Activated CD4-positive, CD25-positive, alpha-beta regulatory T cell (primary cell): ENCODE measurements around the gene CDH16.

Experiments
- DNase-seq, 4 experiments: peaks; one replicate each; lab custom pipeline; 2025; lab: John Stamatoyannopoulos, UW

Gene CDH16

DNA sequence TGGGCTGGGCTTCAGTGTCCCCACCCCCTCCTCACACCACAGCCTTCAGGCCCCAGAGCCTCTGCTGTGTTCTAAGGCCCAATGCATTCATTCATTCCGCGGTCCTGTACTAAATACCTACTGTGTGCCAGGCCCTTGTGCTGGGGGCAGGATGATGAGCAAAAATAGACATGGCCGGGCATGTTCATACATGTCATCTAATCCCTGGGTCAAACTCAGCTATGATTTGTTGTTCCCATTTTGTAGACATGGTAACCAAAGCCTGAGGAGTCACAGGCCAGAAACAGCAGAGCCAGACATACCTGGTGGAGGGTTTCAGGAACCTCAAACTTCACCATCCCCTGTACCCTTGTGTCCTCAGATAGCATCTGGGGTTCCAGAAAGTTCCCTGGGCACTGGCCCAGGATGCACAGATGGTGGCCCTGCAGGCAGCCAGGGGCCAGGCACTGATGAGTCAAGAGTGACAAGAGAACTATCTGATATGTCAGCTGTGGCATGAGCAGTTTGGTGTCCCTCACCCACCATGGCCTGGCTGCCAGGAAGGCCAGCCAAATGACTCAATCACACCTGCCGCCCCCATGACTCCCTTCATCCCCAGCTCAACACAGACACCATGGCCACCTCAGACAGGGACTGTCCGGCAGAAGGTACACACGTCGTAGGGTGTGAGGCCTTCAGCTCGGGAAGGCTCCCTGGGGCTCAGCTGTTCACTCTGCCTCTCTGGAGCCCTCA lies 9.4 kb upstream of the CDH16 start:
- no peak for DNase-seq

- no peak for DNase-seq
These were observed 8.3 kb upstream of the CDH16 start for GRCh38 chr16:66926961-66927436.

DNA sequence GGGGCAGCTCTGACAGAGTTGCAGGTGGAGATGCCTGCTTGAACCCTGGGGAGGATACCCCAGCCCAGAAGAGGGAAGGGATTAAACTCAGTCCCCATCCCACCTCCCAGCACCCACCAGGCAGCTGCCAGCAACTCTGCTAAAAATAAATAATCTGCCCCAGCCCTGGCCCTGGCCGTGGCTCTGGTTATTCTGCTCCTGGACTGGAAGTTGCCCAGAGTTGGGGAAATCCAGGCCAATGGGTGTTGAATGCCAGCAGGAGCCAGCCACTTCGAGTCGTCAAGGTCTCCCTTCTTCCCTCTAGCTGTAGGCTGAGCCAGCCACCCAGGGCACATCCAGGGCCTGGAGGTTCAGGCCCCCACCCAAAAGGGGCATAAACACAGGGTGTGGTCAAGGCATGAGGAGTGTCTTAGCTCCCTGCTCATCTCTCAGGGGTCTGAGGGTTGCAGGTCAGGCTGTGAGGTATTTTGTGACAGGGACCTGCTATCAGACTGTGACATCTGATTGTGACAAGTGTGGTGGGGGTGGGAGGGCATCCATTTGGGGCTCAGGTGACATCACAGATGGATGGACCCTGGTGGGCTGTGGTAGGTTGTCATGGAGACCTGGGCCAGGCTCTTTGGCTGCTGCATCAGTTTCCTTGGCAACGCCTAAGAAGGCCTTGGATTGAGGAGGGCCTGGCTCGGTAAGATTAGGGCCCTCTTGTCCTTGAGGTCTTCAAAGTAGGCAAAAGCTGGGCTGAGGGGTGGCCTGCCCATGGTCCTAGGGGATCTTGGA lies 7.7 kb upstream of the CDH16 start:
- no peak for DNase-seq

DNA sequence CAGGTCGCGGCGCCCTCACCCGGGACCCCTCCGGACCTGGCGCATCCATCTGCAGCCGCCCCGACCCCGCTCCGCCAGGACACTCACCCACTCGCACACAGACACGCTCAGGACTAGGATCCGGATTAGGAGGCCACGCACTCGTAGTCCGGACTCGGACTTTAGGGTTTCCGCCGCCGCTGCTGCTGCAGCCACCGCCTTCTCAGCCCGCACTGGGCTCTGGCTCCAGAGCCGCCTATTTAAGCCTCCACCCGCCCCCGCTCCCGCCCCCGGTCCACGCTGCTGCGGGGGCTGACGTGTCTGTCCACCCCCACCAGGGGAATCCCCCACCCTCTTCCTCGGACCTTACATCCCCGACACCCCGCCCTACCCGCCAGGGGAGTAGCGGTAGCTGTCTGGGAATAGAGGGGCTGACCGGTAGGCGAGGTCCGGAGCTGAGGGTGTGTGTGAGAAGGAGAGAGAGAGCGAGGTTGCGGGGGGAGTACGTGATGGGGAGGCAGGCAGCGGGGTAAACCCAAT lies 6.7 kb upstream of the CDH16 start, which contains the start of gene RRAD:
RRAD (minus strand) TSS at position 214 of the 519 bp plus-strand sequence. CDS start 356 bp downstream, outside the sequence.
- no peak for DNase-seq

DNA sequence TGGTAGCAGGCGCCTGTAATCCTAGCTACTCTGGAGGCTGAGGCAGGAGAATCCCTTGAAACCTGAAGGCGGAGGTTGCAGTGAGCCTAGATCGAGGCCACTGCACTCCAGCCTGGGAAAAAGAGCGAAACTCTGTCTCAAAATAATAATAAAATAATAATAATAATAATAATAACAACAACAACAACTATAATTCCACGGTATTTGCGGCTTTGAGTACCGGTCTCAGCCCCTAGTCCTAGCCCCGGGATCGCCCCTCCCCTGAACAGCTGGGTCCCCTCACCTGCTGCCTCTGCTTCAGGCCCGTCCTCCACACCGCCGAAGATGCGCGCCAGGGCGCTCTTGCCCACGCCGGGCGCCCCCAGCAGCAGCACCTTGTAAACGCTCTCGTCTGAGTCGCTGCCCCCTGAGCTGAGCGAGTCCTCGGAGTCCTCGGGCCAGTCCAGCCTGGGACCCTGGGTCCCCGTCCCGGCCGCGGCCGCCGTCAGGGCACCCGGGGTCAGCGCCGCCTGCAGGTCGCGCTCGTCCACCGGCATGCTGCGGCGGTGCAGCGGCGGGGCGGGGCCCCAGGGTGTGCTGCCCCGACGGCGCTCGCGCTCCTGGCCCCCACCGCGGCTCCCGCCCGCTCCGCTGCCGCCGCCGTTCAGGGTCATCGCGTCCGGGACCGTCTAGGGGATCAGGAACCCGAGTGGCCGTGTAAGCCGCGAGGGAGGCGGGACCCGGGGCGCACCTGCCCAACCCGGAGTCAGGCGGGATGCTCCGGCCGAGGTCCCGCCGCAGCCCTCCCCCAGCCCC lies 6.0 kb upstream of the CDH16 start:
- DNase-seq = peak in 1 of 4 experiments; percentile 13

DNA sequence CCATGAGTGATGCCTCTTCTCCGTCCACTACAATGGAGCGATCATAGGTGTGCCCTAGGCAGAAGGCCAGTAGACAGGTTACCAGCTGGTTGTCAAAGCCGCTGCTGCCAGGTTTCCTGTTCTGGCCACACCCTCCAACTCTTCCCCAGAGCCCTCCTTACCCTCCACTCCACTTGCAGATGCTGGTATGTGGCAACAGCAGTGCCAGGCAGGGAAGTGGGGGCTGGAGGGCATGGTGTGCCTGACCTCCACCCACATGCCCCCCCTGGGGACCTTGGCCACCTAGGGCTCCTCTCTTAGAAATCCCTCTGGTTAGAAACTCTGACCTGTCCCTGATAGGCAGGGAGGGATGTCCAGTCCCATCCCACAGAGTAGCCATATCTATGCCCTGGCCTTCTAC lies 5.2 kb upstream of the CDH16 start:
- DNase-seq = no peak

DNA sequence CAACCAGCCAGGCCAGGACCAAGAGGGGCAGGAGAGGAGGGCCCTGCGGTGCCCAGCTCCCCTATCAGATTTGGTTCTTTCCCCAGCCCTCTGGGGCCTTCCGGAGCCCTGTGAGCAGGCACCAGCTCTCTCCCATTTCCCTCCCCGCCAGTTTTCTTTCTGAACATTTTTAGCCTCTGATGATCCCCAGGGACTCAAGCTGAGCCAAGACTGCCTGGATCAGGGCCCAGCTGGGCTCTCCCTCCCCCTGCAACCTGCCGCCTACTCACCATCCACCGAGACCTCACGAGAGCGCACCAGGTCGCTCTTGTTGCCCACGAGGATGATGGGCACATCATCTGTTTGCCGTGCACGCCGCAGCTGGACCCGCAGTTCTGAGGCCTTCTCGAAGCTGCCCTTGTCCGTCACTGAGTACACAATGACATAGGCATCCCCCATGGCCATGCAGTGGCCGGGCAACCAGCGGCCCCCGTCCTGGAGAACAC lies 4.6 kb upstream of the CDH16 start:
- no peak for DNase-seq

DNA sequence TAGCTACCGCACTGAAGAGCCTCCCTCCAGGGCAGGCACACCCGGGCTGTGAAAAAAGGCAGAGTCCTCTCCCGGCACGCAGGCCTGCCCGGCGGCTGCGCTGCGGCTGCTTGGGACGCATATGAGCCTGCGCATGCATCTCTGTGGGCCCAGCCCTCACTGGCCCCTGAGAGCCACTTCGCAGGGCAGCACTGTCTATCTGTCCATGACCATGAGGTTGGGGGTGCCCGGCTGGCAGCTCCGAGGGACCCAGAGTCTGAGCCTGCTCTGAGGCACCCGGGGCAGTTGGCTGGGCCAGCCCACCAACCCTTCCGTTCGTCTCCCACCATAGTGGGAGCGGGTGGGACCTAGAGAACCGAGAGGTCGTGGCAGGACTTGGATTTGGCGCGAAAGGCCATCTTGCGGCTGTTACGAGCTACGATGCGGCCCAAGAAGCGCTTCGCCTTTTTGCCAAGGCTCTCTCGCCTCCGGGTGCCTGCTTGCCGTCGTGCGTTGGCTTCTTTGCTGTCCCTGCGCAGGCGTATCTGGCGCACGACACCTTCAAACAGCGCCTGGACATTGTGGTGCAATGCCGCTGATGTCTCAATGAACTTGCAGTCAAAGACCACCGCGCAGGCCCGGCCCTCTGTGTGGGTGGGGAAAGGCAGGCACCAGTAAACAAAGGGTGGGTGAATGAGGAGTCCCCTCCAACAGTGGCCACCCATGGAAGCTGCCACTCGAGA lies 3.2 kb upstream of the CDH16 start:
- no peak for DNase-seq

- DNase-seq = no peak
These were observed 2.4 kb upstream of the CDH16 start for GRCh38 chr16:66920924-66921680.

DNA sequence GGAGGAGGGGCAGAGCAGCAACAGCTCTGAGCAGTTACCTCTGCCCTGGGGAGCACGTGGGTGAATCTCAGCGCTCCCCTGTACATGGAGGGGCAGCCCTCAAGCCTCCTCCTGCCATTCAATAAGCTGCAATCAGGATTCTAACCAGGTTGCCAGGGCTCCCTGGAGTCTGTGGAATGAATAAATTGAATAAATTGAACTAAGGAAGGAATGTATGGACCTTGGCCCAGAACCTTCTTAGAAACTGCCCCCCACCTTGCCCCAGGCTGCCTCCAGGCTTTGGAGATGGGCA lies 1.6 kb upstream of the CDH16 start:
- DNase-seq = no peak

DNA sequence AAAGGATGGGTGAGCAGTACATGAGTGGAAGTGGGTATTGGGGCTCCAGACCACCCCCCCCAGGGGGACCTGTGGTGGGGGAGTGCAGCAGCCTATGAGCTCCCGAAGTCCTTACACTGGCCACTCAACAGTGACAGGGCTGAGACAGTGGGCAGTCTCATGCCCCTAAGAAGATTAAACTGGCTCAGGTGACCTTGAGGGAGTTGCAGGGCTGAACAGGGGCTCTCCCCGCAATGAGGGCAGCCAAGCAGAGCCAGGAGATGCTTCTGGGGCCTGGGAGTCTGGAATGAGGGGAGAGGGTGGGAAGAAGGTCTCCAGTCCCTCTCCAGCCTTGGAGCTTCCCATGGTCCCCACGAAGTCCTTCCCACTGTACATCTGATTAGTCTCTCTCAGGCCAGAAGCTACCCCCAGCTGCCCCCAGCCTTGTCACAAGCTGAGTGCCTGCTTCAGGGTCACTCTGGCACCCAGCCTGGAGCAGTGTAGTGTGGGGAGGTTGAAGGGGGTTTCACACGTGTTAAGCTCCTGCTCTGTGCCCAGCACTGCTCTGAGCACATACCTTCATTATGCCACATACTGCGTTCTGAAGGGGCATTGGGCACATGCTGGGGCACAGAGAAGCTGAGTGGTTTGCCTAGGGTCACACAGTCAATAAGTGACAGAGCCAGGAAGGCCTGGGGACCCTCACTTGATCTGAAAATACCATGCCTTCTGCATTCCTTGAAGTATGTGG lies 1.0 kb upstream of the CDH16 start:
- DNase-seq = no peak

GRCh38 chr16:66918355-66918754 lies 330 bp downstream of the CDH16 start:
- no peak for DNase-seq

GRCh38 chr16:66917741-66918140 lies 944 bp downstream of the CDH16 start:
- no peak for DNase-seq

DNA sequence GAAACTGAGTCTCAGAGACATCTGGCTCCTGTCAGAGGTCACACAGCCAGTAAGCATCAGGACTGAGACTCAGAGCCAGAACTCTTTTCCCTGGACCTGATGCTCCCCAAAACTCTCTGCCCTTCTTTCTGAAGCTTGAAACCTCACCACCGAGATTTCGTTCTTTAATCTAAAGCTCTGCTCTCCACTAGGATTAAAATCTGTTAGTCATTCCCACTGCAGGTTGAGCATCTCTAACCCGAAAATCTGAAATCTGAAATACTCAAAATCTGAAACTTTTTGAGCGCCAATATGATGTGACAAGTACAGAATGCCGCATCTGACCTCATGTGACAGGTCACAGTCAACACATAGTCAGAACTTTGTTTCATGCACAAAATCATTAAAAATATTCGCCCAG lies 2.2 kb downstream of the CDH16 start:
- no peak for DNase-seq

DNA sequence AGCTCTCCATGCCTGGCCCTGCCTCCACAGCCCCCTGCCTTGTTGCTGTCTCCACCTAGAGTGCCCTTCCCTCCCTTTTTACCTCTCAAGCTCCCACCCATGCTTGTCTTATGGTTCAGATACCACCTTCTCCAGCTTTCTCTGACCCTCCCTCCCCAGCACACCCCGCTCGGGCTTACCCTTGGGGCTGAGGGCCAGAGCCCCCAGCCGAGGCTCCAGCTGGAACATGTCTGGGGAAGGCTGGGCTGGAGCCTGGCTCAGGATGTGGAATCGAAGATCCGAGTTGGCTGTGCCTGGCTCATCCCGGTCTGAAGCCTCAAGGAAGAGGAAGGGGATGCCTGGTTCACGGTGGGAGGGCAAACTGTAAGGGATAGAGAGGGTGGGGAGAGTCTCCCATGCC lies 3.6 kb downstream of the CDH16 start:
- DNase-seq = no peak

GRCh38 chr16:66914541-66914940 lies 4.1 kb downstream of the CDH16 start:
- DNase-seq = no peak

DNA sequence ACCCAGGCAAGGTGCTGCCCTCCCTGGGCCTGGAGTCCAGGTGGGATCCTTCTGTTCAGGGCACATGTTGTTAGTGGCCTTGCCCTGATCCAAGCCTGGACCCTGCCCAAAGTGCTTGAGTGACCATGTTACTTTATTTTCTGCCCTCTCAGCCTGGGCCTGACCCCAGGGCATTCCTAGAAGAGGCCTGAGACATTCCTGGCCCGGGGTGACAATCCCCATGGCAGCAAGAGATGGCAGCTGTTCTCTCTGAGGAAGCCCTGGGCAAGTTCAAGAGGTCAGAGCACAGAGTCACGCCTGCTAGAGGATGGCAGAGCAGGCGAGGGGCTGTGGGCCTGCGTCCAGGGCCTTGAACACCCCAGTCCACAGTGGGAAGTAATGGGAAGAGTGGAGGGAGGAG lies 5.0 kb downstream of the CDH16 start:
- DNase-seq = no peak

DNA sequence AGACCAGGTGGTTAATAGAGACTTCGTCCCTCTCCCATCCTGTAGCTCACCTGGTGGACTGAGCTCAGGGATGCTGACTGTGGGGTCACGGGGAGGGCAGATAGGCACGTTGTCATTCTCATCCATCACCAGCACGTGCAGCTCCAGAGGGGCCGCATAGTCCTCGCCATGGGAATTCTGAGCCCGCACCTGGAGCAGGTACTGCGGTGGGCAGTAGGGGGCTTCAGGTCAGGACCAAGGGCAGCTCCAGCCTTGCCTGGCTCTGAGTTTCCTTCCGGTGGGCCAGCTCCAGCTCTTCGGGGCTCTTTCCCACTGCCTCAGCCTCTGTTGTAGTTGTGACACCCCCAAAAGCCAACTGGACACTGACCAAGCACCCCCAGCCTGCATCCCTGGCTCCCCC lies 5.6 kb downstream of the CDH16 start:
- DNase-seq = no peak

- DNase-seq = no peak
These were observed 6.9 kb downstream of the CDH16 start for GRCh38 chr16:66911801-66912200.

DNA sequence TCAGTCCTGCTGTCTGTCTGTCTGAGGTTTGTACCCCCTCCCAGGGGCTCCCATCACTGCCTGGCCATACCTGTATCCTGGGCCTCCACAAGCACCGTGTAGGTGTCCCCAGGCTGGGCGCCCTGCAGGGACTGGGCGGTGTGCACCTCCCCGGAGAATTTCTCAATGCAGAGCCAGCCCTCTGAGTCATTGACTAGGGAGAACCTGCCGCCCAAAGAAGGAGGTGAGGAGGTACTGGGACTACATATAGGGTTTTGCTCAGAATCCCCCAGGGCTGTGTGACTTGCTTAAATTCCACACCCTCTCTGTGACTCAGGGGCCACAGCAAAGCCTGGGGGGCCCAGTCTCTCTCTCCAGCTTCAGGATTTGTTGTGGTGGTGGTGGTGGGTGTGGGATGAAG lies 7.6 kb downstream of the CDH16 start:
- DNase-seq = no peak
